Kidney (tissue), 14 donors: Measurements from ENCODE around the gene TMEM179. TPM values are rescaled to one million over a fixed set of nuclear protein-coding genes. Genes with fewer than 3 reads are reported as not detected.

ENCODE experiments used
- DNase-seq, 5 donors: peaks; one replicate each; pipeline ENCODE4 v3.0.0-alpha.2; 2013 to 2020
- FAIRE-seq: peaks from 2 replicates; lab custom pipeline; 2012; peaks lifted over from hg19 to GRCh38; lab: Jason Lieb, UNC
- H3K27ac ChIP-seq, 2 donors: one replicate each; pipeline ENCODE4 v1.7.0; 2013; ENCODE audit warnings: low read depth in 2 of 2, low read length in 2 of 2, inconsistent platforms in 1 of 2
- H3K27me3 ChIP-seq: one replicate; pipeline ENCODE4 v1.7.1; 2013; ENCODE audit warnings: low read length, inconsistent platforms; ENCODE audit not compliant: control insufficient read depth, insufficient read depth
- H3K36me3 ChIP-seq, 3 donors: one replicate each; pipeline versions ENCODE4 v1.7.0 to v1.7.1; 2013; ENCODE audit warnings: low read length in 3 of 3, control low read depth in 1 of 3, inconsistent platforms in 1 of 3; ENCODE audit not compliant: insufficient read depth in 3 of 3, control insufficient read depth in 2 of 3
- H3K4me1 ChIP-seq, 3 donors: one replicate each; pipeline versions ENCODE4 v1.7.0 to v1.7.1; 2013; ENCODE audit warnings: low read length in 3 of 3, inconsistent platforms in 1 of 3, low read depth in 1 of 3; ENCODE audit not compliant: control insufficient read depth in 2 of 3, insufficient read depth in 2 of 3
- H3K4me3 ChIP-seq, 3 donors: one replicate each; pipeline versions ENCODE4 v1.7.0 to v1.8.1; 2013; ENCODE audit warnings: low read length in 3 of 3, control low read depth in 1 of 3, inconsistent platforms in 1 of 3
- H3K9ac ChIP-seq, 3 donors: one replicate each; pipeline versions ENCODE4 v1.7.0 to v1.7.1; 2013; ENCODE audit warnings: low read length in 3 of 3, control low read depth in 1 of 3, inconsistent platforms in 1 of 3
- H3K9me3 ChIP-seq, 3 donors: one replicate each; pipeline versions ENCODE4 v1.7.0 to v1.7.1; 2013; ENCODE audit warnings: low read length in 3 of 3, control low read depth in 1 of 3, inconsistent platforms in 1 of 3; ENCODE audit not compliant: control insufficient read depth in 2 of 3, insufficient read depth in 1 of 3
- intact Hi-C: fragments of 100-400 bp; cut with DNase I; formaldehyde crosslinking; loops from one replicate; pipeline ENCODE4 v1.11.1; 2022
- polyA plus RNA-seq: library from polyadenylated mRNA; stranded (reverse); fragments of 350-450 nt; fragmentation: Illumina TruSeq; extraction: RNeasy Lipid Tissue Mini Kit (QIAGEN cat#74804); gene quantifications from one replicate; pipeline ENCODE4 v1.2.3, GENCODE V29; 2014; ENCODE audit warnings: low read depth, low replicate concordance; ENCODE audit not compliant: insufficient read depth
- total RNA-seq: library from RNA; stranded (reverse); fragmentation: NEBNext Ultra II Directional; extraction: Animal tissue kit (Norgen Biotek cat#: 25700); gene quantifications from one replicate; pipeline ENCODE4 v1.2.1, GENCODE V29; 2021
- TF ChIP-seq, protein P1 (sequence below): IDR thresholded peaks from 3 replicates; pipeline ENCODE4 v1.5.1; 2012; ENCODE audit warnings: mild to moderate bottlenecking, moderate library complexity, borderline replicate concordance; ENCODE audit not compliant: insufficient read depth; ENCODE audit errors: extremely low read depth
- donor health status: control.
- donor health status: control.
- donor health status: control.
- donor health status: control.
- donor health status: control.
- donor health status: DM: yes; HTN: yes; CAD: no.
- donor health status: Normal renal cell carcinoma (clear cell type).

TMEM179 gene
- total and polyA plus RNA-seq, 2 donors from 2014 or later: 0.50 to 0.67 TPM

DNA sequence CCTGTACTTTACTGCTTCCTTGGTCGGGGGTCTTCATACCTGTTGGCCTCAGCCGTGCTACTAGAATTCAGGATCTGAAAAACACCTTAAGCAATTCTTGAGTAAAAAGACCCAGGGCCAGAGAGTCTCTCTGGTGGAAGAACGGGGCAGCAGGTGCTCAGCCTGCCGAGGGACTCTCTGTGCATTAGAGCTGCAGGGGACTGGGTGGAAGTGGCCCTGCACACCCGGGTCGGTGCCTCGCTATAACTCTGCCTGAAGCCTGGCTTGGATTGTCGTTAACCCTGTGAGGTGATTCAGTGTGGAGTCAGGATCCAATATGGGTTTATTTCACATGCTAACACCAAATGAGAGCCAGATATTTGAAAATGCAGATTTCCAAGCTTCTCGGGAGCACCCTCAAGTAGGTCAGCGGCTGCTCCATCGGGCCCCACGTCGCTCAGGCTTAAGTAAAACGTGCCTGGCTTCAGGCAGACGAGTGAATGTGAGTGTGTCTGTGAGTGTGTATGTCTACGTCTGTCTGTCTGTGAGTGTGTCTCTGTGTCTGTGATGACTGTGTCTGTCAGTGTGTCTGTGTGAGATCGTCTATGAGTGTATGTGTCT lies 60.1 kb downstream of the TMEM179 start:
- Histone ChIP-seq H3K9me3 (no peaks in the 10 kb centered on the region), H3K27me3 (peaks cover 6% of the 10 kb centered on the region), H3K4me3 (no peak overlapping the region), H3K4me1 (no peaks in the 10 kb centered on the region), H3K36me3 (no peaks in the 10 kb centered on the region), H3K27ac (no peak overlapping the region), H3K9ac (no peak overlapping the region)
- DNase-seq (peak in 1 of 5 donors; percentile 13), FAIRE-seq (no peak)
- TF ChIP-seq, protein P1, sequence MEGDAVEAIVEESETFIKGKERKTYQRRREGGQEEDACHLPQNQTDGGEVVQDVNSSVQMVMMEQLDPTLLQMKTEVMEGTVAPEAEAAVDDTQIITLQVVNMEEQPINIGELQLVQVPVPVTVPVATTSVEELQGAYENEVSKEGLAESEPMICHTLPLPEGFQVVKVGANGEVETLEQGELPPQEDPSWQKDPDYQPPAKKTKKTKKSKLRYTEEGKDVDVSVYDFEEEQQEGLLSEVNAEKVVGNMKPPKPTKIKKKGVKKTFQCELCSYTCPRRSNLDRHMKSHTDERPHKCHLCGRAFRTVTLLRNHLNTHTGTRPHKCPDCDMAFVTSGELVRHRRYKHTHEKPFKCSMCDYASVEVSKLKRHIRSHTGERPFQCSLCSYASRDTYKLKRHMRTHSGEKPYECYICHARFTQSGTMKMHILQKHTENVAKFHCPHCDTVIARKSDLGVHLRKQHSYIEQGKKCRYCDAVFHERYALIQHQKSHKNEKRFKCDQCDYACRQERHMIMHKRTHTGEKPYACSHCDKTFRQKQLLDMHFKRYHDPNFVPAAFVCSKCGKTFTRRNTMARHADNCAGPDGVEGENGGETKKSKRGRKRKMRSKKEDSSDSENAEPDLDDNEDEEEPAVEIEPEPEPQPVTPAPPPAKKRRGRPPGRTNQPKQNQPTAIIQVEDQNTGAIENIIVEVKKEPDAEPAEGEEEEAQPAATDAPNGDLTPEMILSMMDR: no peak
- intact Hi-C loops: no loop called here

DNA sequence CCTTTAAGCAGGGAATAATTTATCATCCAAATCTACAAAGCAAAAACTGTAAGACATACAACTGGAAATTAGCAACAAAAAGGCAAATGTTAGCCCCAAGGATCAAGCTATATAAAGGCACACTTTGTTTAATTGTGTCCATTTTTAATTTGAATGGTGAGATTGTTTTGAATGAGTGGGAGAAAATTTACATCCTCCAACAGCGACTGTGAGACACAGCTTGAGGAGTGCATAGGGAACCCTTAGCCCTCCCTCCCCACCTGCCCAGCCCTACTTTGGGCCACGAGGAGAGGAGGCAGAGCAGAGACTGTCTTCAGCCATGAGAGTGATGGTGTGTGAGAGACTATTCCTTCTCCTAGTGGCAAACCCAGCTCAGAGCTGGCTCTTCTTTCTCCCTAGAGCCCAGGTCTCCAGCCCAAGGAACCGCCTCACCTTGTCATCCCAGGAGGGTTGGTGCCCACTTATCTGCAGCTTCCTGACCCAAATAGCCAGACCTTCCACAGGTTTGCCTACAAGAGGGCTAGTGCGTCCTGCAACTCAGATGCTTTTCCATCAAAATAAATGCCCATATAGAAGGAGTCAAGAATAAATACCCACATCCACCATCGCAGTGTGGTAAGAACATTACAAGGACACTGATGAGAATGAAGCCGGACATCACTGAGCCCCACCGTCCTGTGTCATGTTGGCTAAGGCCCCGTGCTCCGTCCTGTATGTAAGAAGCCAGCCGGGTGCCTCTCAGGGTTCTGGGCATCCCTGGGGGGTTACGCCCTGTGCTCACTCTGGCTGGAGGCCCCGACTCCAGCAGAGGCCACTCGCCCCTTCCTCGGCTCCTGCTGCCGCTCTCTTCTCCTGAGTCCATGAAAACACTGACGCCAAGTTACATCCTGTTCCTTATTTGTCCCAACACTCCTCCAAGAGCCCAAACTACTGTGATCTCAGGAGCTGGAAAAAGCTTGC lies 61.4 kb downstream of the TMEM179 start:
- Histone ChIP-seq H3K27ac (no peak overlapping the region), H3K27me3 (peaks cover 6% of the 10 kb centered on the region), H3K9me3 (no peaks in the 10 kb centered on the region), H3K36me3 (no peaks in the 10 kb centered on the region), H3K4me3 (no peak overlapping the region), H3K9ac (no peak overlapping the region), H3K4me1 (no peaks in the 10 kb centered on the region)
- FAIRE-seq (no peak), DNase-seq (peak in 2 of 5 donors; percentile 24 to 44)
- intact Hi-C loops: no loop called here
- TF ChIP-seq, protein P1: no peak

DNA sequence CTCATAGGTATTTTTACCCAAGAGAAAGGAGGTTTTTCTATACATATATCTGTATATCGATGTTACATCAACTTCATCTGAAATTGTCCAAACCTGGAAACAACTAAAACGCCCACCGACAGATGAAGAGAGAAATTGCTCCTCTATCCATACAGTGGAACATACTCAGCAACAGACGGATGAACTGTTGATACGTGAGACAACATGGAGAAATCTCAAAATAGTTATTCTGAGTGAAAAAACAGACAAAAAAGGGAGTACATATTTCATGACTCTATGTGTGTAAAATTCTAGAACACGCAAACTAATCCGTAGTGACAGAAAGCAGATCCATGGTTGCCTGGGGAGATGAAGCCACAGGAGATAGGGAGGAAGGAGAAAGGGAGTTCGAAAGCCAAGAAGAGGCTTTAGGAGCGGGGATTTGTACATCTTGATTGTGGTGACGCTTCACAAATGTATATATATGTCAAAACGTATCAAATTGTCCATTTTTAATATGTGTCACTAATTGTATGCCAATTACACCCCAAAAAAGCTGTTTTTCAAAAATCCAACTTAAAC lies 62.6 kb downstream of the TMEM179 start:
- TF ChIP-seq, protein P1: no peak
- intact Hi-C loops: no loop called here
- no peak overlapping the region for H3K4me3 ChIP-seq
- no peaks in the 10 kb centered on the region for H3K9me3 ChIP-seq
- no peak overlapping the region for H3K27ac ChIP-seq
- FAIRE-seq (no peak), DNase-seq (no peak)
- peaks cover 6% of the 10 kb centered on the region for H3K27me3 ChIP-seq
- H3K4me1 ChIP-seq: no peaks in the 10 kb centered on the region
- no peak overlapping the region for H3K9ac ChIP-seq
- H3K36me3 ChIP-seq: no peaks in the 10 kb centered on the region

Other genes starting within 250 kb of the TMEM179 start
- 2.1 TPM for gene C14orf180, start 25.0 kb downstream of the TMEM179 start, total RNA-seq
- gene C14orf180, start 25.0 kb downstream of the TMEM179 start, polyA plus RNA-seq: 3.1 TPM
- 82.7 TPM for gene INF2, start 84.8 kb upstream of the TMEM179 start, total RNA-seq
- gene INF2, start 84.8 kb upstream of the TMEM179 start, polyA plus RNA-seq: 58.5 TPM
- gene ADSS1, start 119.5 kb upstream of the TMEM179 start, total RNA-seq: 7.5 TPM
- gene ADSS1, start 119.5 kb upstream of the TMEM179 start, polyA plus RNA-seq: 16.5 TPM
- gene SIVA1, start 148.4 kb upstream of the TMEM179 start, total RNA-seq: 65.7 TPM
- 124 TPM for gene SIVA1, start 148.4 kb upstream of the TMEM179 start, polyA plus RNA-seq
- 125 TPM for gene AKT1, start 191.0 kb upstream of the TMEM179 start, total RNA-seq
- 70.6 TPM for gene AKT1, start 191.0 kb upstream of the TMEM179 start, polyA plus RNA-seq
- 10.0 TPM for gene ZBTB42, start 196.3 kb upstream of the TMEM179 start, total RNA-seq
- gene ZBTB42, start 196.3 kb upstream of the TMEM179 start, polyA plus RNA-seq: 3.9 TPM